ENCODE results near the gene SLK. TPM values are rescaled to one million over a fixed set of nuclear protein-coding genes. Genes with fewer than 3 reads are reported as not detected.
A peak's percentile ranks its signal among the peaks of the same experiment; 100 is the strongest.

Gene SLK
- total RNA-seq, 1 experiment from 2014 or later, result 40.8 TPM

DNA sequence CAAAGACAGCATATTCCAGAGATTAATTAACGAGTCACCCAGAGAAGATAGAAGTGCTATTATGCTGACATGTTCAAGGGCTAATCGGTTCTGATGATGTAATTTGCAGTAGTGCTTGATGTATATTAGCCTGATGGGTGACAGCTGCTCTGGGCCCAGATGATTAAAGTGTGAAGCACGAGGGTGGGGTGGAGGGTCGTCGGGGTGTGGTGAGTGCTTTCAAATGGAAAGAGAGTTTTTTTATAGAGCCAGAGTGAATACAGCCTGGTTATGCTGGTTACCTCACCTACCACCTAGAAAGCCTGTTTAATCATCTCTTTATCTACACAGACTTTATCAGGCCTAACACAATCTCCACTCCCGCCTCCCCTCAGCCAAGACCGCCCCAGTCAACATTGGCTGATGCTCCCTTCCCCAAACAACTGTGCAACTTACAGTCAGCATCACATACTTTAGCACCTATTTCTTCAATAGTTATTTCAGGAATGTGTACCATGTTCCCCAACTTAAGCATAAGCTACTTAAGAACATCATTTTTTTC lies 37.5 kb upstream of the SLK start:
- Histone ChIP-seq H3K27me3 (ENCODE audit: control insufficient read depth, insufficient read depth, low read length) (no peaks in the 10 kb centered on the region), H3K4me3 (ENCODE audit: low read depth in 2 of 2, low read length in 2 of 2) (no peak overlapping the region), H3K4me1 (ENCODE audit: control insufficient read depth, insufficient read depth, low read length) (no peaks in the 10 kb centered on the region), H3K9me3 (ENCODE audit: control insufficient read depth, insufficient read depth, low read depth, low read length) (no peaks in the 10 kb centered on the region), H3K36me3 (ENCODE audit: control insufficient read depth, insufficient read depth, low read length) (no peaks in the 10 kb centered on the region), H3K27ac (ENCODE audit: low read length) (no peak overlapping the region)
- intact Hi-C loops (cut with micrococcal nuclease; ENCODE audit: unreplicated experiment) (no loop called here), in situ Hi-C loops (cut with HindIII; ENCODE audit: low pct_unique_long_range_greater_than_20kb, low sequenced_read_pairs) (no loop called here)
- CTCF ChIA-PET, result no interaction called here
- TF ChIP-seq, protein P1, sequence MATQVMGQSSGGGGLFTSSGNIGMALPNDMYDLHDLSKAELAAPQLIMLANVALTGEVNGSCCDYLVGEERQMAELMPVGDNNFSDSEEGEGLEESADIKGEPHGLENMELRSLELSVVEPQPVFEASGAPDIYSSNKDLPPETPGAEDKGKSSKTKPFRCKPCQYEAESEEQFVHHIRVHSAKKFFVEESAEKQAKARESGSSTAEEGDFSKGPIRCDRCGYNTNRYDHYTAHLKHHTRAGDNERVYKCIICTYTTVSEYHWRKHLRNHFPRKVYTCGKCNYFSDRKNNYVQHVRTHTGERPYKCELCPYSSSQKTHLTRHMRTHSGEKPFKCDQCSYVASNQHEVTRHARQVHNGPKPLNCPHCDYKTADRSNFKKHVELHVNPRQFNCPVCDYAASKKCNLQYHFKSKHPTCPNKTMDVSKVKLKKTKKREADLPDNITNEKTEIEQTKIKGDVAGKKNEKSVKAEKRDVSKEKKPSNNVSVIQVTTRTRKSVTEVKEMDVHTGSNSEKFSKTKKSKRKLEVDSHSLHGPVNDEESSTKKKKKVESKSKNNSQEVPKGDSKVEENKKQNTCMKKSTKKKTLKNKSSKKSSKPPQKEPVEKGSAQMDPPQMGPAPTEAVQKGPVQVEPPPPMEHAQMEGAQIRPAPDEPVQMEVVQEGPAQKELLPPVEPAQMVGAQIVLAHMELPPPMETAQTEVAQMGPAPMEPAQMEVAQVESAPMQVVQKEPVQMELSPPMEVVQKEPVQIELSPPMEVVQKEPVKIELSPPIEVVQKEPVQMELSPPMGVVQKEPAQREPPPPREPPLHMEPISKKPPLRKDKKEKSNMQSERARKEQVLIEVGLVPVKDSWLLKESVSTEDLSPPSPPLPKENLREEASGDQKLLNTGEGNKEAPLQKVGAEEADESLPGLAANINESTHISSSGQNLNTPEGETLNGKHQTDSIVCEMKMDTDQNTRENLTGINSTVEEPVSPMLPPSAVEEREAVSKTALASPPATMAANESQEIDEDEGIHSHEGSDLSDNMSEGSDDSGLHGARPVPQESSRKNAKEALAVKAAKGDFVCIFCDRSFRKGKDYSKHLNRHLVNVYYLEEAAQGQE (IDR thresholded peaks at IDR 0.05; ENCODE audit: insufficient read depth in 1 of 2, low read depth in 2 of 2, low read length in 1 of 2), result no peak
- TF ChIP-seq TCF7L2 (IDR thresholded peaks at IDR 0.05; ENCODE audit: low read depth, low read length) (no peak), SIN3A (IDR thresholded peaks at IDR 0.05; ENCODE audit: borderline replicate concordance, insufficient read depth, low read depth, low read length) (no peak), POLR2AphosphoS5 (IDR thresholded peaks at IDR 0.05; ENCODE audit: low read depth, low read length) (no peak)
- TF ChIP-seq, protein P2, sequence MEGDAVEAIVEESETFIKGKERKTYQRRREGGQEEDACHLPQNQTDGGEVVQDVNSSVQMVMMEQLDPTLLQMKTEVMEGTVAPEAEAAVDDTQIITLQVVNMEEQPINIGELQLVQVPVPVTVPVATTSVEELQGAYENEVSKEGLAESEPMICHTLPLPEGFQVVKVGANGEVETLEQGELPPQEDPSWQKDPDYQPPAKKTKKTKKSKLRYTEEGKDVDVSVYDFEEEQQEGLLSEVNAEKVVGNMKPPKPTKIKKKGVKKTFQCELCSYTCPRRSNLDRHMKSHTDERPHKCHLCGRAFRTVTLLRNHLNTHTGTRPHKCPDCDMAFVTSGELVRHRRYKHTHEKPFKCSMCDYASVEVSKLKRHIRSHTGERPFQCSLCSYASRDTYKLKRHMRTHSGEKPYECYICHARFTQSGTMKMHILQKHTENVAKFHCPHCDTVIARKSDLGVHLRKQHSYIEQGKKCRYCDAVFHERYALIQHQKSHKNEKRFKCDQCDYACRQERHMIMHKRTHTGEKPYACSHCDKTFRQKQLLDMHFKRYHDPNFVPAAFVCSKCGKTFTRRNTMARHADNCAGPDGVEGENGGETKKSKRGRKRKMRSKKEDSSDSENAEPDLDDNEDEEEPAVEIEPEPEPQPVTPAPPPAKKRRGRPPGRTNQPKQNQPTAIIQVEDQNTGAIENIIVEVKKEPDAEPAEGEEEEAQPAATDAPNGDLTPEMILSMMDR (IDR thresholded peaks at IDR 0.05), result no peak
- DNase-seq (ENCODE audit: low read depth, low spot score) (no peak), ATAC-seq (no peak)
- POLR2A ChIA-PET, result no interaction called here
- no TSS peak for BruUV-seq (replicated peaks)

DNA sequence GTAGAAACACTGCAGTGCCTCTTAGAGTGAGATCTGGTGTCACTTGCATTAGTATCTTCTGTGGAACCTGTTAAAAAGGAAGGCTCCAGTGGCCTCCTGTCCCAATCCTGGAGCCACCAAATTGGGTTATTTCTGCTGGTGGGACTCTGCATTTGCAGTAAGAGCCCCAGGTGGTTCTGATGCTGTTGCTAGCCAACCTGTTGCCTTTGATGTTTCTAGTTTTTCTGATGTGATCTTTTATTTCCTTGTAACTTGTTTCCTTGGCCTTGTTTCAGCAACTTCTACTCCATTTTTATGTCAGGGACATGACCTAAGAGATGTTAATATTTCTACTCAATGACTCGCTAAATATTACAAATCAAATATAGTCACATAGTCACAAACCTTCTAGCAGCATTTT lies 36.5 kb upstream of the SLK start:
- no peaks in the 10 kb centered on the region for H3K9me3 ChIP-seq (ENCODE audit: control insufficient read depth, insufficient read depth, low read depth, low read length)
- intact Hi-C loops (cut with micrococcal nuclease; ENCODE audit: unreplicated experiment), result no loop called here
- H3K27ac ChIP-seq (ENCODE audit: low read length), result no peak overlapping the region
- POLR2A ChIA-PET, result no interaction called here
- TF ChIP-seq TCF7L2 (IDR thresholded peaks at IDR 0.05; ENCODE audit: low read depth, low read length) (0 out of 2 replicates have a peak, but pooled peaks have one; percentile 23), POLR2AphosphoS5 (IDR thresholded peaks at IDR 0.05; ENCODE audit: low read depth, low read length) (no peak)
- no peaks in the 10 kb centered on the region for H3K36me3 ChIP-seq (ENCODE audit: control insufficient read depth, insufficient read depth, low read length)
- in situ Hi-C loops (cut with HindIII; ENCODE audit: low pct_unique_long_range_greater_than_20kb, low sequenced_read_pairs), result no loop called here
- no TSS peak for BruUV-seq (replicated peaks)
- H3K27me3 ChIP-seq (ENCODE audit: control insufficient read depth, insufficient read depth, low read length), result no peaks in the 10 kb centered on the region
- ATAC-seq, result no peak
- CTCF ChIA-PET, result no interaction called here
- H3K4me1 ChIP-seq (ENCODE audit: control insufficient read depth, insufficient read depth, low read length), result no peaks in the 10 kb centered on the region
- no peak overlapping the region for H3K4me3 ChIP-seq (ENCODE audit: low read depth in 2 of 2, low read length in 2 of 2)
- no peak for DNase-seq (ENCODE audit: low read depth, low spot score)

DNA sequence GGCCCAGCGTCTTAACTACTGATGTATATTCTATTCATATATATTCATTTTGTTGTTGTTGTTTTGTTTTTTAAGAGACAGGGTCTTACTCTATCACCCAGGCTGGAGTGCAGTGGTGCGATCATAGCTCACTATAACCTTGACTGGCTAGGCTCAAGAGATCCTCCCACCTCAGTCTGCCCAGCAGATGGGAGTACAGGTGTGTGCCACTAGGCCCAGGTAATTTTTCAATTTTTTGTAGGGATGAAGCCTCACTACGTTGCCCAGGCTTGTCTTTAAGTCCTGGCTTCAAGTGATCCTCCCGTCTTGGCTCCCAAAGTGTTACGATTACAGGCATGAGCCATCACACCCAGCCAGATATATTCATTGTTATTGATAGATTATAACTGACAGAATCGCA lies 36.1 kb upstream of the SLK start:
- BruUV-seq (replicated peaks), result no TSS peak
- Histone ChIP-seq H3K36me3 (ENCODE audit: control insufficient read depth, insufficient read depth, low read length) (no peaks in the 10 kb centered on the region), H3K9me3 (ENCODE audit: control insufficient read depth, insufficient read depth, low read depth, low read length) (no peaks in the 10 kb centered on the region), H3K4me1 (ENCODE audit: control insufficient read depth, insufficient read depth, low read length) (no peaks in the 10 kb centered on the region), H3K27ac (ENCODE audit: low read length) (no peak overlapping the region), H3K27me3 (ENCODE audit: control insufficient read depth, insufficient read depth, low read length) (no peaks in the 10 kb centered on the region), H3K4me3 (ENCODE audit: low read depth in 2 of 2, low read length in 2 of 2) (no peak overlapping the region)
- ChIA-PET POLR2A (no interaction called here), CTCF (no interaction called here)
- TF ChIP-seq POLR2AphosphoS5 (IDR thresholded peaks at IDR 0.05; ENCODE audit: low read depth, low read length) (no peak), TCF7L2 (IDR thresholded peaks at IDR 0.05; ENCODE audit: low read depth, low read length) (no peak), SIN3A (IDR thresholded peaks at IDR 0.05; ENCODE audit: borderline replicate concordance, insufficient read depth, low read depth, low read length) (no peak)
- TF ChIP-seq, protein P1 (IDR thresholded peaks at IDR 0.05; ENCODE audit: insufficient read depth in 1 of 2, low read depth in 2 of 2, low read length in 1 of 2), result no peak
- TF ChIP-seq, protein P2 (IDR thresholded peaks at IDR 0.05), result no peak
- ATAC-seq (no peak), DNase-seq (ENCODE audit: low read depth, low spot score) (no peak)
- intact Hi-C loops (cut with micrococcal nuclease; ENCODE audit: unreplicated experiment) (no loop called here), in situ Hi-C loops (cut with HindIII; ENCODE audit: low pct_unique_long_range_greater_than_20kb, low sequenced_read_pairs) (no loop called here)

All from Panc1 (cell line).